Stimulated activated CD8-positive, alpha-beta memory T cell treated with anti-CD3 and anti-CD28 coated beads, Interleukin-4, amount 100 ng/mL, for 48 hours (primary cell): ENCODE data around the gene FRAS1.
A peak's percentile ranks its signal among the peaks of the same experiment; 100 is the strongest.
"Not testable (repeated sequence)": the region's sequence is repeated elsewhere in the genome, so short reads cannot be mapped to it uniquely, and the experiment has no call there.

ENCODE experiments used
- DNase-seq: peaks from one replicate; pipeline ENCODE4 v3.0.0-alpha.2; 2020

Gene FRAS1

GRCh38 chr4:78527103-78527502, 470.0 kb downstream of the FRAS1 start:
- no peak for DNase-seq

DNA sequence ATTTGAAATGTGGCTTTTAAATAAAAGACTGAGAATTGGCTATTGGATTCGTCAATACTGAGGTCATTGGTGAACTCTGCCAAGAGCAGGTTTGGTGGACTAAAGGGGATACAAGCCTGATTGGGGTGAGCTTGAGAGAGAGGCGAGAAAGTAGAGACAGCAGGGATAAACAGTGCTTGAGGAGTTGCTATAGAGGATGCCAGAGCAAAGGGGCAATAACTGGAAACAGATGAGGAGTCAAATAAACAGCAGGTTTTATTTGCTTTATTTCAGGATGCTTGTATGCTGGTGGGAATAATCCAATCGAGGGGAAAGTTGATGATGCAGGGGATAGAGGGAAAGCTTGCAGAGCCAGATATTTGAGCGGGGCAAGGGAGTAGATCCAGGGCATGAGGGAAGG, 470.4 kb downstream of the FRAS1 start:
- DNase-seq: no peak

DNA sequence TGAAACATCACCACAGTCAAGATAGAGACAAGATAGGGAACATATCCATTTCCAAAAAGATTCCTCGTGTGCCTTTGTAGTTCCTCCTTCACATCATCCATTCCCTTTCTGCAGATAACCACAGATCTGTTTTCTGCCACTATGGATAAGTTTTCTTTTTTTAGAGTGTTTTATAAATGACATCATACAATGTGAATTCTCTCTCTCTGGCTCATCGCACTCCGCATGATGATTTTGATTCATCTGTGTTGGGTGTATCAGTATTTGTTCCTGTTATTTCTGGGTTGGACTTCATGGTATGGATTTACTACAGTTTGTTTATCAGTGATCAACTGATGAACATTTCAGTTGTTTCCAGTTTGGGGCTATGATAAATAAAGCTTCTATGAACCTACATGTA, 471.2 kb downstream of the FRAS1 start:
- no peak for DNase-seq

- DNase-seq: no peak
Measured at GRCh38 chr4:78529569-78530209, 472.6 kb downstream of the FRAS1 start.

GRCh38 chr4:78532046-78532445, 474.9 kb downstream of the FRAS1 start:
- no peak for DNase-seq

DNA sequence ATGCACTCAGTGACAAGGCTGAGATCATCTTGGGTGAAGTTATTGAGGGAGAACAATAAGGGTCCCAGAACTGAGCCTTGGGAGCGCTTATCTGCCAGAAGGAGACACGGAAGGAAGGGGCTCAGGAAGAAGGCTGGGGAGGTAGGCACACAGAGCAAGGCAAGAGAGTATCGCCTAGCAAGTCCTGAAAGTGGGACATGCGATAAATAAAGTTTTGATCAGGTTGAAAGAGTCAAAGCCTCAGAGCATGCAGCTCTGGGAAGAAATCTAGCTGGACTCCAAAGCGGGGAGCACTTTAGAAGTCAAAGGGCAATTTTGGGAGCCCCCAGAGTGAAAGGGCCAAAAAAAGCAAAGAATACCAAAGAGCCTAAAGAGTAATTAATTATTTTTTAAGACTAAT, 476.7 kb downstream of the FRAS1 start:
- DNase-seq: no peak

DNA sequence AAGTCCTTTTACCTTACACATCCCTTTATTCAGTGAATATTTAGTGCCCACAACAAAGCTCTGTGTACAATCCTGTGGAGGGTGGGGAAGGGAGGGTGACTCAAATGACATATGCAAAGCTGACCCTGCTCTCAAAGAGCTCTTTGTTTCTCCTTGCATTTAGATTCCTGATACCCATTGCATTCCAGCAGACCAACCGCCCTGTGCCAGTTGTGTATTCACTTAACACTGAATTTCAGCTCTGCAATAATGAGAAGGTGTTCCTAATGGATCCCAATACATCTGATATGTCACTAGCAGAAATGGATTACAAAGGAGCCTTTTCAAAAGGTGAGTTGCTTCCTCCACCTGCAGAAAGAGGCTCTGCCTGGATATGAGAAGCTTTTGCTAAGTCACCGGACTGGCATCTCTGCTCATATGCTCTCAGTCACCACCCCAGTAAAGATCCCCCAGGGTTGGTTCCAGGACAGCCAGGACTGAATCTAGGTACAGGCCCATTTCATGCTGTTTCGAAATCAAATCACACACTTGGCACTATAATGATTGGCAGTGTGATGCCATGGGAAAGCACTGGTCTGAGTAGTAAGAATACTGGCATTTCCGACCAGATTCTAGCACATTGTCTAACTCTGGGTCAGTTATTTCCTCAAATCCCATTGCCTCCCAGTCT, 477.3 kb downstream of the FRAS1 start:
- no peak for DNase-seq

- DNase-seq: no peak
Measured at GRCh38 chr4:78542373-78542772, 485.2 kb downstream of the FRAS1 start.

DNA sequence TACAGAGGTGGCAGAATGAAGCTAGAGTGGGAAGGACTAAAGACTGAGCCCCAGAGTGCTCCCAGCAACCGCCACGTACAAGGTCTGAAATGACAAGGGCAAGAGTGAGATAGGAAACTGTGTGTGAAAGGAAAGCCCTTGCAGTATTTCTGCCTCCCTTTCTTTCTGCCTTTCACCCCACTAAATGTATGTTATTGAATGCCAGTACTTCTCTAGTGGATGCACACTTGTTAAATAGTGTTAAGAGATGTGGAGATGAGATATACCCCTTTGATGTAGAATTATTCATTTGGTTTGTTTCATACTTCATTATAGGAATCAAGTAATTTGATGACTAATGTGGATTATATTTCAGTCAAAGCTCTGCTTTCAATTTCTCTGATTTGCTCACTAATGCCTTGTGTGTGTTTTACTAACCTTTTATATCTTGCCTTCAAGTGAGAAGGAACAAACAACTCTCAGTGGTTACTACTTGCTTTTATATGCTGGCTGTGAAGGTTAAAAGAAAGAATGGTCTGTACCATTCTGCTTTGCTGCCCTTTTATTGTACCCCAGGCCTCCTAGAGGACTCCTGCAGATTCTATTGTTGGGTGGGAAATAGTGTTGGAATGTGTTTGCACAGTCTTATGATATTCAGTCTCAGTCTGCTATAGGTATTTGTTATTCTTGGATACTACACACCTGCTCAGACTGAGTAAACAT, 486.5 kb downstream of the FRAS1 start:
- no peak for DNase-seq

DNA sequence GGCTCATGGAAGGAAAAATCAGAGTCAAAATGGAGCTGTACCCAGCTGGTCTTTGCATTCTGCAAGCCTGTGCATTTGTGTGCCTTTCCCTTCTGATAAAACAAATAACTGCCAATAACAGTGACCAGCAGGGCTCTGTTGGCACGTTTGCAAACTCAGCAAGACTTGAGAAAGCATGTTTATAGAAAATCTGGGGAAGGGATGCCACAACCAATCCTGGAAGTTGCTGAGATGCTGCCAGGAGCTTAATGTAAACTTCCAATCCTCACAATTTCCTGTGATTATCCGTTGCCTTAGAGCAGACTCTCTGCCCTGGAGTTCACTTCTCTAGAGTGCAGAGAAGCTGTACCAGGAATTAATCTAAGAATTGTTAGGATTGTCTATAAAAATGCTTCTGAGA, 487.6 kb downstream of the FRAS1 start:
- DNase-seq: no peak

- no peak for DNase-seq
Measured at GRCh38 chr4:78545275-78546246, 488.4 kb downstream of the FRAS1 start.

GRCh38 chr4:78547899-78548298, 490.8 kb downstream of the FRAS1 start:
- not testable (repeated sequence) for DNase-seq

DNA sequence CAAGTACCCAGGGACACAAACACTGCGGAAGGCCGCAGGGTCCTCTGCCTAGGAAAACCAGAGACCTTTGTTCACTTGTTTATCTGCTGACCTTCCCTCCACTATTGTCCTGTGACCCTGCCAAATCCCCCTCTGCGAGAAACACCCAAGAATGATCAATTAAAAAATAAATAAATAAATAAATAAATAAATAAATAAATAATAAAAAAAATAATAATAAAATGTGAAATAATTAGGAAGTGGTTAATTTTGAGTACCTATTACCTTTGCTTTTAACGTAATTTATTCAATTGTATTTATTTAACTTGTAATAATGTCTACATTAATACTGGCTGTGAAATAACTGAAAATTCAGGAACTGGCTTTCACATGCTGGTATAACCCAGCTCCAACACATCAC, 491.8 kb downstream of the FRAS1 start:
- not testable (repeated sequence) for DNase-seq

GRCh38 chr4:78551420-78552351, 494.6 kb downstream of the FRAS1 start, which contains the start of gene ANXA3:
Gene ANXA3, plus strand, starts transcription at chr4:78551770. Its CDS starts 2,704 bp downstream, at chr4:78554474.
- peak; percentile 39 for DNase-seq

GRCh38 chr4:78552389-78553042, 495.4 kb downstream of the FRAS1 start:
- DNase-seq: no peak

GRCh38 chr4:78553043-78553396, 495.9 kb downstream of the FRAS1 start:
- DNase-seq: no peak

GRCh38 chr4:78553529-78554060, 496.5 kb downstream of the FRAS1 start:
- no peak for DNase-seq

GRCh38 chr4:78556665-78557064, 499.5 kb downstream of the FRAS1 start:
- no peak for DNase-seq

- no peak for DNase-seq
Measured at GRCh38 chr4:78557841-78558240, 500.7 kb downstream of the FRAS1 start.

DNA sequence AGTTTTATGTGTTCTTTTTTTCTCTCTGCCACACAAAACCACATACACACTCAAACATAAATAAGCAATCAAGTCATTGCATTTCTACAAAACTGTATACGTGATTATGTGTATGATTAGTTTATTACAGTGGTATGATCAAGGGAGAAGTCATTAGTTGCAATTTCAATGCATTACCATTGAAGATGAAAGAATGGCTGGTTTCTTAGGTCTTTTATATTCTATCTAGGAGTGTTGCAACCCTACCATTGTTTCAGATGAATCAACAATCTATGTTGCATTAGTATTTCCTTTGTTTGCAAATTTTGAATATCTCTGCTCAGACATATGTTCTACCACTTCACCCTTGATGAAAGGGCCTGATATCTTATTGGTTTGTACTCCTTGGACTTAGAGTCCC, 501.3 kb downstream of the FRAS1 start:
- no peak for DNase-seq
